Hematopoietic multipotent progenitor cell treated with erythropoietin and hydrocortisone succinate and interleukin-3 and kit ligand, for 6 days (in vitro differentiated cells): ENCODE measurements around the gene CNTNAP5.

Experiments
- DNase-seq: peaks from one replicate; pipeline ENCODE4 v3.0.0-alpha.2; 2015

Gene CNTNAP5

DNA sequence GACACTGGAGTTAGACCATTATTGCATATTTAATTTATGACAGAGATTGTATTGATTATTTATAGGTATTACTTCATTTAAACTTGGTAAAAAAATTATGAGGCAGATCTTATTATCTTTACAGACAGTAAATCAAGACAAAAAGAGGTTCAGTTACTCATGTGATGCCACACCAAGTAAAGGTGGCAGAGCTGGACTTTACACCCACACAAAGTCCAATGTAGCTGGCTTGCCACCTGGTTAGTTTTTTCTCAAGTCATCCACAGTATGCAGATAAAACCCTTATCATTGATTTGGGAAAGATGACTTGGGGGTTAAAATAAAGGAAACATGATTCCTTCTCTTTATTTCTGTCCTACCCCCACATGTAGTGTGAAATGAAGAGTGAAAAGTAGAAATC, 137.2 kb downstream of the CNTNAP5 start:
- no peak for DNase-seq

DNA sequence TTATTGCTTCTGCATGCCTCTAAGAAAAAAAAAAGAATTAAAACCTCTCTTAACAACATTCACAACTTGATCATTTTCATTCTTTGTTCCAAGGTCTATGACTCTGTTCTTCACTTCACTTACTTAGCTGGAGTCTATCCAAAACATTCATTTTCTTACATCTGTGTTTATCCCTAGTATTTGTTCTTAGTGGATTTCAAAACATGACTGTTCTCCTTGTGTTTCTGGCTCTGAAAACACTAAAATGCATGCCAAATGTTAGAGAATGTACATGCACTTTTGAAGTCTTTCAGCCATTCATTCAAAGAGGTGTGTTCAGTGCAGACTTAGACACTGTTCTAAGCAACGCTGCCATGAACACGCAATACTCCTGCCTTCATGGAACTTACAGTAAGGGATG, 138.8 kb downstream of the CNTNAP5 start:
- DNase-seq: no peak

DNA sequence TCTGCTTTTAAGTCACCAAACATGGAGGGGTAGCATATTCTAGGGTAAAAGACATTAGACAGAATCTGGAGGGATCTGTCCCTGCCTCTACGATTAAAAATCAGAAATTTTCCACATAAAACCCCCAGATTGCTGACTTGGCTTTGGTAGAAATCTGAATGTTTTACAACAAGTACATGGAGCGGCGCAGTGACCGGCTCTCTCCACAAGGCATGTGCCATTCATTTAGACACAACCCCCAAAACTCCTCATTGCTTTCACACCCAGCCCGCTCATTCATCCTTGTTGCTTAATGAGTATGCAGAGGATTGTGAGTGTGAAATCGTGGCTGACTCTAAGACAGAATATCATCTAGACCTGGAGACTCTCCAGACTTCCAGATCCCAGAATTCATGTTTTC, 140.6 kb downstream of the CNTNAP5 start:
- DNase-seq: no peak

DNA sequence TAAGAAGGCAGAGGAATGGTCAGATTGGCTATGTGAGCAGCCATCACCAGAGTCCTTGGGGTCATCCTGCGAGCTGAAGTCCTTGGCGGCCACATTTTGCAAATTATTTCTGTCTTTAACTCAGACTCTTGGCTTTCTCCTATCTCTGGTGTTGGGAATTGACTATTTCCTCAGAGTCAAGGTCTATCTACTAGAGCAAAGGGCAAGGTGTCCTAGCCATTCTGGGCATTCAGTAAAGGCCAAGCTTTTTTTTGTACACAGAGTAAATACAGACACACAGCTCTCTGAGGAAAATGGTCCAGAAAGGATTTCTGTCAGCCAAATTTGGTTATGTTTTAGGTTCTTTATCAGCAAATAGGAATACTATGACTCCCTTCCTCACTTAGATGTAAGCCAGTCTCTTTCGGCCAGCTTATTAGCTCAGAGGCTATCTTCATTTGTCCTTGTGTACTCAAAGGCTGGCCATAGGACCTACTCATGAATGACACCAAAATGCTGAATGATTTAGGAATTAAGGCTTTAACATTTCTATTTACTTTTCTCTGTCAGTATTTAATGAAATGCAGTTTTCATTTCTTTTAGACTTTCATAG, 146.5 kb downstream of the CNTNAP5 start:
- DNase-seq: no peak

DNA sequence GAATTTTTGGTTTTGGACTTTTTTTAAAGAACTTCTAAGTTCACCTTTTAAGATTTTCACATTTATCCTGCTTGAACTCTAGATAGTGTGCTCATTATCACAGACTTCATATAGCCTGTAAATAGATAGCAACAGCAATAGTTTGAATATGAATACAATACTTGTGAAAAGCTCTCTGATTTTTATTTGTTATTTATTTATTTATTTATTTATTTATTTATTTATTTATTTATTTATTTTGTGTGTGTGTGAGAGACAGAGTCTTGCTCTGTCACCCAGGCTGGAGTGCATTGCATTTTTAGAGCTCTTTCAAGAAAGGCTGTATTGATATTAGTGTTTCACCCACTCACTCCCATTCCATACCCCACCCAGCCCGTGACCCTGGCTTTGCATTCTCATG, 153.6 kb downstream of the CNTNAP5 start:
- no peak for DNase-seq

DNA sequence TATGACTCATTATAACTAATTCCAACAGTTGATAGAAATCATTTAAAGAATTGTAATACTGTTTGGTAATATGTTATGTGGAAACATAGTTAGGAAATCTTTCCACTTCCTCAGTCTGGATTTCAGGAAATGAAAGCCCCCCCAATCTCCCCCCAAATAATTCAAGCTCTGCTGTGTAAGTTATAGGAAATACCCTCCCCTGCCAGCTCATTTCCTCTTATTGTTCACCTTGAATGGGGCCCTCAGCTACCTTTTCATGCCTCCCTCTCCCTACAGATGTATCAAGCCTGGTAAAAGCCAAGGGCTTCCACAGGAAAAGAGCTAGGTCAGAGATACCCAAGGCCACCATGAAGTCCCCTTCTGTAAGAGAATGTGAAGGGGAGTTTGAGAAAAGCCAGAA, 155.5 kb downstream of the CNTNAP5 start:
- DNase-seq: no peak

DNA sequence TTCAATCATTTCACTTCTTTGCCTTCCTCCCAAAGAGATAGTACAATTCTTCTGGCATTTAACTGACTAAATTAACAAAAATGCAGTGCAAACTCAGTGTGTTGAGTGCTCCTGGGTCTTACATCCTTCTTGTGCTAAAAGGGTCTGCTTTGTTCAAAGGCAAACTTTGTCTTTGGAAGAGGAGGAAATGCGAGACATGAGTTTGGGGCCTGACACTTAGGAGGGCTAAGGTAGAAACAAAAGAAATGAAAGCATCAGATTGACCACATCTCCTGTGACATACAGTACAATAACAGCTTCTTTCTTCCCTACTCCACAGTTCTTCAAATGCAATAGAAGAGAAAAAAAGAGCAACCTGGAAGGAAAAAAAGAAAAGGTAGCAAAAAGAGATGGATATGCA, 161.7 kb downstream of the CNTNAP5 start:
- DNase-seq: no peak

DNA sequence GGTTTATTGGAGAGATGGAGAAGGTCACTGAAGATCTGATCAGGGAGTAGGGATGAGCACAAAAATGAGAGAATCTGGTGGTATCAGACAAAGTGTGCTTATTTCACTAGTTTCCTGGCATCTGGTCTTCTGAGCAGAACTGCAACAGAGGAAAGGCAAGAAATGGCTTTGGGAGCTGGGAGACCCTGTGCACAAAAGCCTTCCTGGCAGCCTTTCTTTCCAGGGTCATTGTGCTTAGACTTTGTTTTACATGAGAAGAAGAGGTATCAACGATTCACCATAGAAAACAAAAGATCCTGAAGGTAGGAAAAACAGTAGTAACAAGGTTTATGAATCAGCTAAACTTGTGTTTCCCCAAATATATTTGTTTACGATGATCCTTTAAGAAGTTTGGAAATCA, 162.9 kb downstream of the CNTNAP5 start:
- no peak for DNase-seq

DNA sequence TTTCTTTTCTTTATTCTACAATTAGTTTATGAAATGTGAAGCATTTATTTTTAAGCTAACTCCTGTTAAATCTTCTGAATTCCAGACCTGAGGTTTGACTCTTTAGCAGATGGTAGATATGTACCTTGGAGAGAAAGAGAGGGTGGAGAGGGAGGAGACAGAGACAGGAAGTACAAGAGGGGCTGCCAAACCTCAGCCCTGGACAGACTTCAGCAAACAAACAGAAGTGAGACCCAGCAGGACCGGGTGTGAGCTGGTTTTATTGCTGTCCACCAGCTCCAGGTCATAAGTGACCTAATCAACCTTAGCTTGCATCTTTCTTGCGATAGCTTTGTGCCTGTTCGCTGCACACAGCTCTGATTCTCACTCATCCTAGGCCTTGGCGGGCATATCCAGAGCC, 168.6 kb downstream of the CNTNAP5 start:
- DNase-seq: no peak

DNA sequence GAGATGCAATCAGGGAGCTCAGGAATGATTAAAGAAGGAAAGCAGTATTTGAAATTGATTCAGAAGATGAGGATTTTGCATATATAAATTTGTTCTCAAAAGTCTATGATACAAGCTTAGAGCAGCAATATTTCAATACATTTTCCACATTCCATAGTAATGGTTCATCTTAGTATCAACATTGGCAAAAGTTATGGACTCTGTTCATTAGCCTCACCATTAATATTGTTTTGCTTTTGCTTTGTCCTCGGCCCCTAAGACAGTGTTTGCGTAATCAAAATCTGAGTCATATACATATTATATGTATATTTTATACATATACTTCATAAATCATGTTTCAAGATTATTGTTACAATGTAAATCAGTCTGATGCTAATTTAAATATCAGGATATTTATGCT, 176.6 kb downstream of the CNTNAP5 start:
- no peak for DNase-seq

DNA sequence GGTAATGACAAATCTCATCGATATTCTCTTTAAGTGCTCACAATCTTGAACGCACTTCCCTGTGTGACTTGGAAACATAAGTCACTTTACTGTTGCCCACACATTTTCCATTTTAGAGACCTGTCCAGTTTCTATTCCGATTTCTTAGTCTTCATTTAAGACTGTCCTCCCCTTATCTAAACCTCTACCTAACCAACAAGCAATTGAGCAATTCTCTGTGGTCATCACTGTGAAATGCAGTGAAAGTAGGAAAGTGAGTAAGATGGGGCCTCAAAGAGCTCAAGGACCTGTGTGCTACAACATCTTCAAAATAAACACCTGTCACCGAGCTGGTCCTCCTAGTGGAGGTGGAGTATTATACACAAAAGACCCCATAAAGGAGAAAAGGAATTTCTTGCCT, 184.4 kb downstream of the CNTNAP5 start:
- DNase-seq: no peak

DNA sequence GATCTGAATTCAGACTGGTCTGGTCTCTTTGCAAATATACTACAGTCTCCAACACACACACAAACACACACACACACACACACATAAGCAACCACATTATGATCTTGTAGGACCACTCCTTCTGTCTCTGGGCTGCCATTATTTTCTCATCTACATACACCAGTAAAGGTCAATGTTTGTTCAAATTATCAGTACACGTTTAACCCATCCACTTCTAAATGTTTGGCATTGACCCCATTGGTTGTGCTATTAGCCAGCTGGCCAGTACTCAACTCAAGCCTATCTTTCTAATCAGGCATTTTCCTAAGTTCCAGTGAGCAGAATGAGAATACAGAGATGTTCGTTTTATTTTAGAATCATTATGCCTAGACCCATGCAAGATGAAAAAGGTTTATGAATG, 186.4 kb downstream of the CNTNAP5 start:
- no peak for DNase-seq

DNA sequence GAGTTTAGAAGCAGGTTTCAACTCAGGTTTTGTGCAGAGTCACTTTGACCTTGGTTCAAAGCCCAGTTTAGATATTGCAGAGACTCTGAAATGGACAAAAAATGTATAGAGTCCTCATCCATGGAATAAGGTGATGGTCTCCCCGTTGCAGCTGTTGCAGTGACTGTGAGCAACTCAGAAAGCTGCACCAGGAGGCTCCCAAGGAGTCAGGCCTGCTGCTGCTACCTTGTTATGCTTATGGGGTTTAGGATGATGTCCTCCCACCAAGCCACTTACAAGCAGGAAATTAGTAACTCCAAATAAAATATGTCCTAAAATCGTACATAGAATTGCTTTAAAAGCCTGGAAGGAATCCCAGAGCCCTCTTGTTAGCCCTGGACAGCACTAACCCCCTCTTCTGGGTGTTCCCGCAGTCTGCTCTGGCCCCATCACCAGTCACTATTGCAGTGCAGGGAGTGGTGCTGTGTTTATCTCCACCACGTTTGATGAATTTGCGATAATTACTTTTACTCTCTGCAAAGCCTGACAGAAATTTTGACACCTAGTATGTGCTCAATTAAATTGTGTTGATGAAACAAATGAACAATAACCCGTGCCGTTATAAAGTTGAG, 189.0 kb downstream of the CNTNAP5 start:
- no peak for DNase-seq

DNA sequence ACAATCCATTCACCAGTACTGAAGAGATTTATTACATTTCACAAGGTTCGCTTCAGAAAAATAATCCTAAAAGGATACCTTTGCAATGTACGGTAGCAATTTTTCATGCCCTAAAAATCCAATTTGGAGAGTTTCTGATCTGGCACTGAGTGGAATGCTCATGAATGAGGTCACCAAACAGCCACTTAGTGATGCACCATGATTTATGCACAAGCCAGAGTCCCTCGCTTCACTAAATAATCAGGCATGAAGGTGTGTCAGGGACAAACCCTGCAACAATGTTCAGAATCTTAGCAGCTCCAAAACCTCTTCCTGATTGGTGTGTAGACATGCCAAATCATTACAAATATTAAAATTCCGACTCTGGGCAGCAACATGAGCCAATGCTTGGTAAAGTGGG, 221.1 kb downstream of the CNTNAP5 start:
- no peak for DNase-seq

DNA sequence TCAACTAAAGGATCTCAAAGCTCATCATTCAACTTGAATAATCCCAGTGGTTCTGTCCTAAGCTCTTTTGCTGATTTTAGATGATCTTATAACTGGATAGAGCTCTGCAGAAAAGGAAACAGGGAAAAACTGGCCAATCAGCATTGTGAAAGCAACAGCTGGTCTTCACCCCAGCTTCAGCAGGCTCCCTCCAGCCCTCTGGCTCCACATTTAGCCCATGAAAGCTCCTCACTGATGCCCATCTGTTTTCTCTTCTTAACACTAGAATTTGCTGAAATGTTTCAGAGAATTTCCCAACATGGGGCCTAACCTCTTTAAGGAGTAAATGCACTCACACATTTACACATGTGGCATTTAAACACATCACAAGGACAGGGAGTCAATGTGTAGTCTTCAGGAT, 223.3 kb downstream of the CNTNAP5 start:
- DNase-seq: no peak

DNA sequence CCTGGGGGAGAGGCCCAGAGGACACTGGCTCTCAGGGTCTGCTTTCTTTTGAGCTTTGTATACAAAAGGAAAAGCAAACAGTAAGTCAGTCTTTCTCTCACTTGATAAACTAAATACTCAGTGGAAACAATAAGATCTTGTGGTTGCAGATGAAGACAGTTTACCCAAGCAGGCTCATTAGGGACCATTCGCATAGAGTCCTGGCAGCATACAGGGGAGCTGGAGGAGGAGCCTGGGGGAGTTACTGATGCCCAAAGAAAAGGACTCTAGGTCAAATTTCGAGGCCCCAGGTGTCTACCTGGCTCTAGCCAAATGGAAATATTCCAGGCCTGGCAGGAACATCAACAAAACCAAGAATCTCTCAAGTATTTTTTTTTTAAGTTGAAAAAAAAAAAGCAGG, 225.3 kb downstream of the CNTNAP5 start:
- DNase-seq: no peak

DNA sequence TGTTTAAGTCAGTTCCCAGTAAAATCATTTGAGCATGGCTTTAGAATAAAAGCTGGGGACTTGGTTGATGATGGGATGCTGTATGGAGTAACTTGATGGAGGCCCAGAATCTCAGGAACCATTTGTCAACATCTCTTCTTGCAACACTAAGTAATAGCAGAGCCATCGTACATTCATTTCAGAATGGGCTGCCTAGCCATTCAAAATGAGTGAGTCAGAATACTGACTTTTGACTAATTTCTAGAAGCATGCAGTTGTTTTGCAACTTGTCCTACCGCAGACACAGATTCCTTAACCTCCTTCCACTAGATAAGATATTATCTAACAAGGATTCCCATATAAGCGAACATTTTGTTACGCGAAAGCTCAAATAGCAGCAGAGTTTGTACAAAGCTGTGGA, 229.5 kb downstream of the CNTNAP5 start:
- DNase-seq: no peak

DNA sequence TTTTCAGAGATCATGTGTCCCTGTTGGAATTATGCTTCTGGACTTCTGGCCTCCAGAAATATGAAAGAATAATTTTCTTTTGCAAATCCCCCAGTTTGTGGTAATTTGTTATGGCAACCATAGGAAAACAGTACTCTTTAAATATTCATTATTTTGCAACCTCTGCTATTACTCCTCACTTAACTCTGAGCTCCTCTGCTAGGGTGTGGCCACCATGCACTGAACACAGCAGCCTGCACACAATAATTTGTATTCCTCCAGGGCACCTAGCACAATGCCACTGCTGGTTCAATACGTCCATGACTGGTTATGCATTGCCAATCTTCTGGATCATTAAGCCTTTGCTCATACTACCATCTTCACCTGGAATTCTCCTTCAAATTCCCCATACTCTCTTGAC, 232.0 kb downstream of the CNTNAP5 start:
- DNase-seq: no peak

DNA sequence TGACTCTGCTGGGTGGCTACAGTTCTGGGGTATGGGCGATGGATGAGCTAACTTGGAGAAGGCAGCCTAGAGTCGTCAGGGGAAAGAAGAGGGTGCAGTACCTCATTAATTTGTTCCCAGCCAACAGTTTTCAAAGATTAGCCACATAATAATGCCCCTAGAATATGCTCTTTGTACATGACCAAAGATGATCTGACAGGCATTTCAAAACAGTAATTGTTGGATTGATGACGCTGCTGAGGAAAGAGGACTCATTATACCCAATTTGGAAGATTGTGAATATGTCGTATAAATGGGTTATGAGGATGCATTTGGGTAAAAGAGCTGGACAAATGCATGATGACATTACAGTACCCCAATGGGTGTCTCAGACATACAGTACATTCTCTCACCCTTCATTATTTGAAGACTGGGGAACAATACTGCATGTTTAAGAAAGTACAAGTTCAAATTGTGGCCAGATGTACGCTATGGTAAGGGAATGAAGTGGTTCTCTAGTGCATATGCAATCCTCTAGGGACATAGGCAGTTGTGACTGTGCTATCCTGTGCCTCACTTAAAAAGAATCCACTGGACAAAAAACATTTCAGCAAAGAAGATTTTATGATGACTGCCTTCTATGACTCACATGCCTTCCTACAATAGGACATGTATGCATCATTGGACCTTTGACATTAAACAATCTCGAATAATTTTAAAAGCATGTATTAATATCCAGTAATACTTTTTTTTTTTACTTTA, 233.2 kb downstream of the CNTNAP5 start:
- DNase-seq: no peak

DNA sequence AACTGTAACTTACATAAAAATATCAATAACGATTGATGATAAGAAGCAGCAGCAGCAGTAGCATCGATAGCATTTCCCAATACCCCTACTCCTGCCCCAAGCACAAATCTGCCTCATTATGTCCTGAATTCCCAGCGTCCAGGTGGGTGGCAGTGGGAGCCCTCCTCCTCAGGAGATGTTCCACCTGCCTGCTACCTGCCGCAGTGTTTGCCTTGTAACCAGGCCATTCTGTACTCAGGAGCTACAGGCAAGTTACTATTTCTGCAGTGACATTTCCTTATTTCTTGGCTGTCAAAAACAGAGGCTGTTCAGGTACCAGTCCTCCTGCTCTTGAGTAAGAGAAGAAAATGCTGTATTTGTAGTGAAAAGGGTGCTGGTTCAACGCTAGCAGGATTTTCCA, 236.4 kb downstream of the CNTNAP5 start:
- DNase-seq: no peak

DNA sequence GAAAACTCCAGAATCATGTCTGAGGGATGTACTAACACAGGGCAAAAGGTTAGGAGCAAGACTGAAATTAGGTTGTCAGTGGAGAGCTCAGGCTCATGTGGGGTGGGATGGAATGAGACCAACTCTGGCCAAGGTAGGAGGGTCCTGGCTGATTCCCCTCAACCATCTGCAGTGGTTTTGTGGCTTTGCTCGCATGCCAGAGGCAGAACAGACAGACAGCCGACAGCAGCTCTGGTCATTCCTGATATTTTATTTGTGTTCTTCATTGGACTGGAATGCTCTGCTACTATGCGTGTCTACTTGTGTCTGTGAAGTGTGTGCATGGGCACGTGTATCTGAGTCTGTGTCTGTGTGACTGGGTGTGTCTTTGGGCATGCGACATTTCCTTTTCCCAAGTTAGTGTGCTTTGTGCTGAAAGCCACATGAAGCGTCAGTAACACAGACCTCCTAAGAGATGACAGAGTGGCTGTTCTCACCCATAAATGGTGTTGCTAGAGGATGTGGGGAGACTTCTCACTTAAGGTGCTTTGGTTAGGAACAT, 239.5 kb downstream of the CNTNAP5 start:
- no peak for DNase-seq

DNA sequence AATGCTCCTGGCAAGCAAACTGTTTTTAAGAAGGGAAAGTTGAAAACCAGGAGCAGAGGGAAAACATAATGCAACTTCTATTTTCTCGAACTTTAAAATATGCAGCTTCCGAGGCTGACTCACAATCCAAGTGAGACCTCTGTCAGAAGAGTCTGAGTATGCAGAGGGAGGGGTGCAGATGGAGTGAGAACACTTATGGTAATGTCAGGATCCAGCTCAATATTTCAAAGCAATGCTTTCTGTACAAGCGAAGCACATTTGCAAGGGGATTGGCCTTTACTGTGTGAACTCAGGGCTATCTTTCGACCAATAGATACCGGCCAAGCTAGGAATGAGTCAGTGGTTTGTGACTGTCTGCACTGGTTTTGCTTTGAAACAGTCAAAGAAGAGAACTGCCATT, 242.7 kb downstream of the CNTNAP5 start:
- no peak for DNase-seq

DNA sequence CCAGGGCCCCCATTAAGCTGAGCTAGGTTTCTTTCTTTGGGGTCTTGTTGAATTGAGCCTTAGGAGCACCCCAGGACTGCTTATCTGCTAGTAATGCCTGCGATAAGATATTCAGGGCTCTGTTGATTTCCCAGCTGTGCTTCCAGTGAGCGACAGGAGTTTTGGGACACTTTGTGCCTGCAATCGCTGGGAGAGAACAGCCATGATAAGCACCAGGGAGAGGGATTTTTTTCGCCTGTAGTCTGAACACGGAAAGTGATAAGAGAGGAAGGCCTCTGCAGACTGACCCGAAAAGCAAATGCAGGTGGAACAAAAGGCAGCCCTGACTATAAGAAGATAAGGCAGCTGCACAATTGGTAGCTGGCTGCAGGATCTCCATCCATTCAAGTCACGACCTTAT, 244.3 kb downstream of the CNTNAP5 start:
- no peak for DNase-seq

DNA sequence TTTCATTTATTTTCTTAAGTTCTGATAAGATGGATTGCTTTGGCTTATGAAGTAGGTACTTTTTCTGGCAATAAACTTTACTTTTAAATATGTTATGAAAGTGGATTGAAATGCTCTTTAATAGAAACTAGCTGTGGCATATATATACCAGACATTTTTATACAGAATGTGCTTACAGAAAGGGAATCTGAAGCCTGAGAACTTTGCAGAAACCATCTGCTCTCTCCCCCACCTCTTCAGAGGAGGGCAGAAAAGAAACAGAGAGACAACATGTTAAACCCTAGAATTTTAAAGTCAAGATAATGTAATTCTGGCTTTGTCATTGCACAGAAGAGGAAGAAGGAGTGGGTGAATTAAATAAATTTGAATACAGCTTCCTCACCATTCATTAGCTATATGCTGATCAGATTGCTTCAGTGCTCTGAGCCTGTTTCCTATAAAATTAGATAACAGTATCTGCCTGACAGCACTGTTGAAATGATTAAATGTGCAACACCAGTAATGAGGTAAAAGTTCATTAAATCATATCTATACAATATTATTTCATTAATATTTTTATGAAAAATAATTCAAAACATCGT, 247.3 kb downstream of the CNTNAP5 start:
- no peak for DNase-seq
